ENCODE measurements around the gene MAGEH1. TPM values are rescaled to one million over a fixed set of nuclear protein-coding genes. Genes with fewer than 3 reads are reported as not detected.

Gene MAGEH1
- total and polyA plus RNA-seq, 4 experiments from 2014 or later = 26.9 to 47.7 (median 38.2) TPM

DNA sequence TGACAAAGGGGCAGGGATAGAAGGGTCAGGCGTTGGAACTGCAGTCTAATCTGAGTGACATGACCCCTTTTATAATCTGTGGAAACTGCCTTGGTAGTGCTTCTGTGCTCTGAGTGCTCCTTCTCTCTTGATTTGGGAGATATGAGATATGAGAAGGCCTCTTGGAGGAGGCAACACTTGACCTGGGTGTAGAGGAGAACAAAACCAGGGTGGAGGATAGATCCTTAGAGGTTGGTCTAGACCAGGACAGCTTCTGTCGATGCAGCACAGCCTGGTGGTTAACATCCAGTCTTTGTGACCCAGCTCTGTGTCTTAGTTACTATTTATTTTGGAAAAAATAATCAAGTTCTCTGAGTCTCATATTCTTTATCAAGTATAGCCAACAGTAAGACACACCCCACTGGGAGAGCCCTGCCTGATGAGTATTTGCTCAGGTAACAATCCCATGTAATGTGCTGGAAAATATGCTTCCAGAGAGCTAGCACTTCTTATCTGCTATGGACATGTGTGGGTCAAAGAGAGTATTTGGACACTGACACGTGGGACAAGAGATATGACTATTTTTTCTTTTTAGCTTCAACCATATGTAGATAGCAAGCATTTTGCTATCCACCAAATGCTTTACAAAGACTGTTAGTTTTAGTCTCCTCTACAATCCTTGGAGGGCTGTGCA lies 28.6 kb downstream of the MAGEH1 start:
- POLR2A ChIA-PET (ENCODE audit: partially characterized antibody) = no interaction called here
- intact Hi-C loops (cut with micrococcal nuclease) = no loop called here
- Histone ChIP-seq H3K9me3 (ENCODE audit: control insufficient read depth in 1 of 2, low read length in 2 of 2) (no peaks in the 10 kb centered on the region), H3K27me3 (ENCODE audit: insufficient read depth, low read length) (no peaks in the 10 kb centered on the region), H3K27ac (ENCODE audit: low read depth, low read length) (no peak overlapping the region), H3K4me1 (ENCODE audit: insufficient read depth, low read length) (no peaks in the 10 kb centered on the region), H3K4me3 (ENCODE audit: low read length in 2 of 2) (no peak overlapping the region), H3K36me3 (ENCODE audit: insufficient read depth, low read length) (no peaks in the 10 kb centered on the region)
- H3K4me1 Mint-ChIP-seq = no peaks in the 10 kb centered on the region
- H3K27me3 Mint-ChIP-seq = no peaks in the 10 kb centered on the region
- no peaks in the 10 kb centered on the region for H3K36me3 Mint-ChIP-seq
- CTCF ChIA-PET (ENCODE audit: partially characterized antibody) = interaction anchor here (1.0 kb wide), 1 partner anchor 237 kb away, joined by 3 read pairs; the partner anchor contains the start of gene RRAGB
- no peak for DNase-seq
- H3K9me3 Mint-ChIP-seq = no peaks in the 10 kb centered on the region
- H3K4me3 Mint-ChIP-seq = no peak overlapping the region
- H3K27ac Mint-ChIP-seq = no peak overlapping the region

DNA sequence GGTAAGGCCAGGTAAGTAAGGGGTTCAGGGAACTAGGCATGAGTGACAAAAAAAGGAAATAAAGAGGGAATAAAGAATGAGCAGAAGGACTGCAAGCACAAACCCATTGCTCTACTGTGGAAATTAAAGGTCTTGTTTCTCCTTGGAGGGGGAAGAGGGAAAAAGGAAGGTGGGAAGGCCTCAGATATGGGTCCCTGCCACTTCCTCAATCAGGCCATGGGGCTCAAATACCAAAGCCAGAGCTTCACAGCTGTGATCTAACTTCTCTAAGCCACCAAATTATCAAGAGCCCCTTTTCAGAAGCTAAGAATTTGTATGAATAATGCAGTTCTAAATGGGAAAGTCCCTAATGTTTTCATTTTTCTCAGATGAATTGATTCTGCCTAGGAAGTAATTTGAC lies 33.0 kb downstream of the MAGEH1 start:
- Histone ChIP-seq H3K4me1 (ENCODE audit: insufficient read depth, low read length) (peaks cover 6% of the 10 kb centered on the region), H3K4me3 (ENCODE audit: low read length in 2 of 2) (no peak overlapping the region), H3K9me3 (ENCODE audit: control insufficient read depth in 1 of 2, low read length in 2 of 2) (no peaks in the 10 kb centered on the region), H3K27me3 (ENCODE audit: insufficient read depth, low read length) (no peaks in the 10 kb centered on the region), H3K36me3 (ENCODE audit: insufficient read depth, low read length) (no peaks in the 10 kb centered on the region), H3K27ac (ENCODE audit: low read depth, low read length) (no peak overlapping the region)
- Mint-ChIP-seq H3K9me3 (peaks cover 0 to 2% (median 0%) of the 10 kb centered on the region in 8 donors), H3K27me3 (no peaks in the 10 kb centered on the region), H3K4me1 (peaks cover 3 to 18% (median 11%) of the 10 kb centered on the region in 4 donors), H3K36me3 (peaks cover 0 to 5% of the 10 kb centered on the region in 2 donors), H3K4me3 (no peak overlapping the region), H3K27ac (peak overlapping the region in 2 of 7 donors; percentile 13 to 57)
- intact Hi-C loops (cut with micrococcal nuclease) = no loop called here
- CTCF ChIA-PET (ENCODE audit: partially characterized antibody) = no interaction called here
- POLR2A ChIA-PET (ENCODE audit: partially characterized antibody) = no interaction called here
- DNase-seq = no peak

DNA sequence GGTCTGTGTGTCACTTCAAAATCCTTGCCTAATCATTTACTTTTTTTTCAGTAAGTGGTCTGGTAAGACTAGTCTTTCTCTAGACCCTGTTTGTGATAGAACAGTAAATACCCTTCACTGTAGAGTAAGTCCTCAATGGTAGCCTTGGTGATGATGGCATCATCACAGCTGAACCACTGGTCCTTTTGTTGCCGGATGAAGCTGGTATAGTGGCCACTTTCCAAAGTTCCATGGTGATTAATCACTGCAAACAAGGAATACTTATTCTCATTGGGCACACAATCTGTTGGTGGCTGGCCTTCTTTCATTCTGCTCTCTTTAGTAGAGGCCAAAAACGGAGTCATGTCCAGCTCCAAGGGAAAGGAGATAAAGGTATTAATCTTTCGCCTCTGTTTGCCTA lies 34.8 kb downstream of the MAGEH1 start:
- Histone ChIP-seq H3K27me3 (ENCODE audit: insufficient read depth, low read length) (no peaks in the 10 kb centered on the region), H3K27ac (ENCODE audit: low read depth, low read length) (no peak overlapping the region), H3K4me1 (ENCODE audit: insufficient read depth, low read length) (peaks cover 10% of the 10 kb centered on the region), H3K9me3 (ENCODE audit: control insufficient read depth in 1 of 2, low read length in 2 of 2) (no peaks in the 10 kb centered on the region), H3K36me3 (ENCODE audit: insufficient read depth, low read length) (no peaks in the 10 kb centered on the region), H3K4me3 (ENCODE audit: low read length in 2 of 2) (no peak overlapping the region)
- Mint-ChIP-seq H3K27ac (no peak overlapping the region), H3K36me3 (peaks cover 0 to 5% of the 10 kb centered on the region in 2 donors), H3K9me3 (peaks cover 0 to 2% (median 0%) of the 10 kb centered on the region in 8 donors), H3K4me1 (peaks cover 4 to 18% (median 12%) of the 10 kb centered on the region in 4 donors), H3K27me3 (no peaks in the 10 kb centered on the region), H3K4me3 (no peak overlapping the region)
- no peak for DNase-seq
- intact Hi-C loops (cut with micrococcal nuclease) = no loop called here
- CTCF ChIA-PET (ENCODE audit: partially characterized antibody) = no interaction called here
- POLR2A ChIA-PET (ENCODE audit: partially characterized antibody) = no interaction called here

DNA sequence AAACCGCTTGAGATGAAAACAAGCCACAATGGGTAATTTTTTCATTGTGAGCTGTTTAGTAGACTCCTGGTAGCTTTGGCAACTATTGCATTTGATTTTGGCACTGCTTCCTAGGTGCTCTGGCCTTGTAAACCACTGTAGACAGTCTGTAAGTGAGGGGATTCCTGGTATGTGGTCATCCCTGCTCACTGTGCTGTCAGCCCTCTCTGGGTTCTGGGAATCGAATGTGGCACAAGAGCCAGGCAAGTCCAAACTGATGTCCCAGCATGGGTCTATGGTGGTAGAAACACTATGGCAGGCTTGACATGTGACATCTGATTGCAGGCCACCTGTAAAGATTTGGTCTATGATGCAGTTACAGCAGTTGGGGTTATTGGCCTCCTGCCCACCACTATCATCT lies 35.2 kb downstream of the MAGEH1 start:
- intact Hi-C loops (cut with micrococcal nuclease) = no loop called here
- Mint-ChIP-seq H3K9me3 (peaks cover 0 to 2% (median 0%) of the 10 kb centered on the region in 8 donors), H3K4me3 (peak overlapping the region in 3 of 8 donors; percentile 82 to 90 (median 84))

DNA sequence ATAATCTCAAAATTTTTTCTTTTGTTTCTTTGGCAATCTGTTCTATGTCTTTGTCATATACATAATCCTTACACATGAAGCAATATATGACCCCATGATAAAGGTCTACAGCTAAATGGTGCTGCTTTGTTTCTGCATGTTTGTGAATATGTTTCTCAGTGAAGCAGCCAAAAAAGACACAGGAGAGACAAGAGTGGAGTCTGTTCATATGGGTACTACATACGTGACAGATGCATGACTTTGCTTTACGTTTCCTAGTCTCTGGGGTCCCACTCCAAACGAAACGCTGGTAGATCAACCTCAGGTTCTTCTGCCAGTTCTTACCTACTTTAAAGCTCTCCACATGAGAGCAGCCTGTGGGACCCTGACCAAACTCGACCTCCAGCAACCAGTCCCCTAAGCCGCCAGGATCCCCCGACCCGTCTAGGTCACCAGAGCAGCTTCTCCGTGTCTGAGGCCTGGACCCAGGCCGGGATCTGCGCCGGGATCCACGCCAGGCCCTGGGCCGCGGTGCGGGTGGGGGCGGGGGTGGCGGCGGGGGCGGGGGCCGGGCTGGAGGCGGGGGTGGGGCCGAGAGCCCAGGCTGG lies 36.2 kb downstream of the MAGEH1 start:
- peak overlapping the region; percentile 83 for H3K27ac ChIP-seq (ENCODE audit: low read depth, low read length)
- CTCF ChIA-PET (ENCODE audit: partially characterized antibody) = interaction anchor here (0.9 to 2.5 kb wide), 9 partner anchors 36 to 848 kb away, joined by 3 to 16 read pairs (median 4); partner anchors contain the start of genes MAGEH1 and RRAGB
- intact Hi-C loops (cut with micrococcal nuclease) = no loop called here
- POLR2A ChIA-PET (ENCODE audit: partially characterized antibody) = interaction anchor here (0.8 to 3.3 kb wide), 10 partner anchors 36 to 1804 kb away, joined by 3 to 50 read pairs (median 8); partner anchors contain the start of genes APEX2, MAGEH1, PHF8 and RRAGB
- no peaks in the 10 kb centered on the region for H3K9me3 ChIP-seq (ENCODE audit: control insufficient read depth in 1 of 2, low read length in 2 of 2)
- Mint-ChIP-seq H3K36me3 (peaks cover 0 to 5% of the 10 kb centered on the region in 2 donors), H3K4me3 (peak overlapping the region; percentile 76 to 97 (median 89)), H3K27me3 (no peaks in the 10 kb centered on the region), H3K9me3 (peaks cover 0 to 2% (median 0%) of the 10 kb centered on the region in 8 donors), H3K27ac (peak overlapping the region; percentile 49 to 94 (median 72)), H3K4me1 (peaks cover 4 to 18% (median 12%) of the 10 kb centered on the region in 4 donors)
- H3K4me3 ChIP-seq (ENCODE audit: low read length in 2 of 2) = peak overlapping the region in 1 of 2 donors; percentile 86
- DNase-seq = no peak
- no peaks in the 10 kb centered on the region for H3K36me3 ChIP-seq (ENCODE audit: insufficient read depth, low read length)
- no peaks in the 10 kb centered on the region for H3K27me3 ChIP-seq (ENCODE audit: insufficient read depth, low read length)
- H3K4me1 ChIP-seq (ENCODE audit: insufficient read depth, low read length) = peaks cover 10% of the 10 kb centered on the region

More for the DNA sequence above, 35.2 kb downstream of the MAGEH1 start:
- ChIA-PET POLR2A (ENCODE audit: partially characterized antibody) (no interaction called here), CTCF (ENCODE audit: partially characterized antibody) (no interaction called here)
- no peak overlapping the region for H3K27ac ChIP-seq (ENCODE audit: low read depth, low read length)
- peaks cover 0 to 5% of the 10 kb centered on the region in 2 donors for H3K36me3 Mint-ChIP-seq
- peaks cover 10% of the 10 kb centered on the region for H3K4me1 ChIP-seq (ENCODE audit: insufficient read depth, low read length)
- H3K27me3 Mint-ChIP-seq = no peaks in the 10 kb centered on the region
- peaks cover 4 to 18% (median 12%) of the 10 kb centered on the region in 4 donors for H3K4me1 Mint-ChIP-seq
- H3K27ac Mint-ChIP-seq = peak overlapping the region in 2 of 7 donors; percentile 65 to 94
- no peak for DNase-seq
- H3K27me3 ChIP-seq (ENCODE audit: insufficient read depth, low read length) = no peaks in the 10 kb centered on the region
- H3K9me3 ChIP-seq (ENCODE audit: control insufficient read depth in 1 of 2, low read length in 2 of 2) = no peaks in the 10 kb centered on the region
- H3K4me3 ChIP-seq (ENCODE audit: low read length in 2 of 2) = no peak overlapping the region
- H3K36me3 ChIP-seq (ENCODE audit: insufficient read depth, low read length) = no peaks in the 10 kb centered on the region

DNA sequence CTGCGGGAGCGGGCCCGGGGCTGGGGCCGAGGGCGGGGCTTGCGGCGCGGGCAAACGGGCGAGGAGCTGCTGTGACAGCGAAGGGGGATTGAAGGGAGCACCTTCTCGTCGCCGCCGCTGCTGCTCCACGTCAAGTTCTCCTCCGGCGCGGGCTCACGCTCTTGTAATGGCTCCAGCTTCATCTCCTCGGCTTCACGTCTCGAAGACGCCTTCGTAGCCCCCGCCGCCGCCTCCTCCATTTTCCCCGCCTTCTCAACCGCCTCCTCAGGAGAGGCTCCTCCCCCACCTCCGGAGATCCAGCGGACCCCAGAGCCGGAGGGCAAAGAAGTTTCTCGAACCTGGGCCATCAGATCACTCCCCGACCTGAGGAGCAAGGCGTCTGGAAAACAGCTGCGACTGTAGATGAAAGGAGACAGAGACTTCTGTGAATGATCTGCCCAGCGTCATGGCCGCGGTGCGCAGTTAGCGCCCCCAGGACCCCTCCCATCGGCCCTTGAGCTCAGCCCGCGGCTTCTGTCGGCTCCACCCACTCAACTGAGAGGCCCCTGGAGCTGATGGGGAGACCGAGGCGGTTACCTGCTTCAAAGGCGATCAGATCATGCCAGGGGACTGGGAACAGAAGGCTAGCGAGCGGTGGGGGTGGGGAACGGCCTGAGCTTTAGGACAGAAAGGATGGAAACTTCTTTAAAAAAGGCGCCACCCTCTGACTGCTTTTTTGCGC lies 36.8 kb downstream of the MAGEH1 start:
- Mint-ChIP-seq H3K27ac (peak overlapping the region; percentile 93 to 98 (median 95)), H3K27me3 (no peaks in the 10 kb centered on the region), H3K36me3 (peaks cover 0 to 5% of the 10 kb centered on the region in 2 donors), H3K4me1 (peaks cover 4 to 18% (median 12%) of the 10 kb centered on the region in 4 donors), H3K9me3 (peaks cover 0 to 2% (median 0%) of the 10 kb centered on the region in 8 donors), H3K4me3 (peak overlapping the region; percentile 93 to 97 (median 94))
- Histone ChIP-seq H3K27me3 (ENCODE audit: insufficient read depth, low read length) (no peaks in the 10 kb centered on the region), H3K4me3 (ENCODE audit: low read length in 2 of 2) (peak overlapping the region; percentile 52 to 86), H3K27ac (ENCODE audit: low read depth, low read length) (peak overlapping the region; percentile 83), H3K4me1 (ENCODE audit: insufficient read depth, low read length) (peaks cover 10% of the 10 kb centered on the region), H3K36me3 (ENCODE audit: insufficient read depth, low read length) (no peaks in the 10 kb centered on the region), H3K9me3 (ENCODE audit: control insufficient read depth in 1 of 2, low read length in 2 of 2) (no peaks in the 10 kb centered on the region)
- DNase-seq = peak; percentile 66 to 74 (median 71)
- POLR2A ChIA-PET (ENCODE audit: partially characterized antibody) = interaction anchor here (0.6 to 3.3 kb wide), 15 partner anchors 36 to 1805 kb away, joined by 3 to 50 read pairs (median 4); partner anchors contain the start of genes APEX2, KLF8, MAGEH1 and NBDY
- intact Hi-C loops (cut with micrococcal nuclease) = no loop called here
- CTCF ChIA-PET (ENCODE audit: partially characterized antibody) = interaction anchor here (0.8 to 2.5 kb wide), 10 partner anchors 37 to 1275 kb away, joined by 3 to 16 read pairs (median 4); partner anchors contain the start of genes MAGEH1 and RRAGB

All from CD4-positive, alpha-beta memory T cell (primary cell).